Gastrocnemius medialis (tissue), 4 donors: ENCODE results near the gene KCNQ1. TPM values are rescaled to one million over a fixed set of nuclear protein-coding genes. Genes with fewer than 3 reads are reported as not detected.

ENCODE experiments used
- ATAC-seq, 2 donors: fragments of 150-250 bp; one replicate each; pipeline ENCODE4 v1.9.1; 2016
- DNase-seq, 2 donors: peaks; one replicate each; pipeline ENCODE4 v3.0.0-alpha.2; 2019
- H3K27ac ChIP-seq, 4 donors: fragments of 200-600 bp; sonication (generic); 1 replicate in 1 of 4; 2 replicates in 3 of 4; pipeline ENCODE4 v1.5.1; 2016 to 2018; ENCODE audit warnings: mild to moderate bottlenecking in 2 of 4, moderate library complexity in 1 of 4
- H3K27me3 ChIP-seq, 3 donors: fragments of 200-600 bp; sonication (generic) in 2 of 3; 1 replicate in 1 of 3; 2 replicates in 2 of 3; pipeline versions ENCODE4 v1.5.1 to v1.6.0; 2016 to 2019; ENCODE audit warnings: mild to moderate bottlenecking in 1 of 3, moderate library complexity in 1 of 3
- H3K36me3 ChIP-seq, 2 donors: fragments of 200-600 bp; sonication (generic) in 1 of 2; one replicate each; pipeline ENCODE4 v1.5.1; 2017 to 2018
- H3K4me1 ChIP-seq, 2 donors: fragments of 200-600 bp; sonication (generic) in 1 of 2; one replicate each; pipeline ENCODE4 v1.5.1; 2016 to 2017; ENCODE audit warnings: mild to moderate bottlenecking in 2 of 2
- H3K4me3 ChIP-seq, 4 donors: fragments of 200-600 bp; sonication (generic) in 3 of 4; 1 replicate in 1 of 4; 2 replicates in 3 of 4; pipeline ENCODE4 v1.5.1; 2016 to 2019; ENCODE audit warnings: mild to moderate bottlenecking in 2 of 4
- H3K9me3 ChIP-seq, 3 donors: fragments of 200-600 bp; sonication (generic) in 2 of 3; 1 replicate in 1 of 3; 2 replicates in 2 of 3; pipeline ENCODE4 v1.5.1; 2016 to 2019
- POLR2A ChIP-seq, 2 donors: fragments of 450-650 bp; IDR thresholded peaks; one replicate each; pipeline ENCODE4 v1.6.1; 2017; ENCODE audit warnings: antibody characterized with exemption in 2 of 2, mild to moderate bottlenecking in 2 of 2, moderate library complexity in 2 of 2
- in situ Hi-C, 4 donors: fragments of 200-750 bp; cut with MboI; loops; one replicate each; pipeline versions ENCODE4 v1.15.0 to v1.8.0; 2017; ENCODE audit warnings: low sequenced_read_pairs in 4 of 4
- intact Hi-C: fragments of 100-400 bp; cut with DNase I; formaldehyde crosslinking; loops from one replicate; pipeline ENCODE4 v1.15.1; 2023; ENCODE audit warnings: low total_unique reads
- total RNA-seq, 4 donors: library from RNA; depleted of rRNA; stranded (reverse); fragments of >200 nt; gene quantifications; one replicate each; pipeline versions ENCODE4 v1.1.0 to v1.2.3, GENCODE V29; 2016
- TF ChIP-seq, protein P1 (sequence below), 5 experiments: fragments of 450-650 bp in 3 of 5; fragments of 200-600 bp in 2 of 5; sonication (generic) in 2 of 5; IDR thresholded peaks in 4 of 5; conservative IDR thresholded peaks in 1 of 5; 1 replicate in 4 of 5; 2 replicates in 1 of 5; pipeline ENCODE4 v1.5.1; 2016 to 2019; ENCODE audit warnings: antibody characterized with exemption in 5 of 5, mild to moderate bottlenecking in 3 of 5, moderate library complexity in 3 of 5

Gene KCNQ1
- total RNA-seq, 4 donors from 2014 or later, result 0.15 to 1.00 (median 0.67) TPM

DNA sequence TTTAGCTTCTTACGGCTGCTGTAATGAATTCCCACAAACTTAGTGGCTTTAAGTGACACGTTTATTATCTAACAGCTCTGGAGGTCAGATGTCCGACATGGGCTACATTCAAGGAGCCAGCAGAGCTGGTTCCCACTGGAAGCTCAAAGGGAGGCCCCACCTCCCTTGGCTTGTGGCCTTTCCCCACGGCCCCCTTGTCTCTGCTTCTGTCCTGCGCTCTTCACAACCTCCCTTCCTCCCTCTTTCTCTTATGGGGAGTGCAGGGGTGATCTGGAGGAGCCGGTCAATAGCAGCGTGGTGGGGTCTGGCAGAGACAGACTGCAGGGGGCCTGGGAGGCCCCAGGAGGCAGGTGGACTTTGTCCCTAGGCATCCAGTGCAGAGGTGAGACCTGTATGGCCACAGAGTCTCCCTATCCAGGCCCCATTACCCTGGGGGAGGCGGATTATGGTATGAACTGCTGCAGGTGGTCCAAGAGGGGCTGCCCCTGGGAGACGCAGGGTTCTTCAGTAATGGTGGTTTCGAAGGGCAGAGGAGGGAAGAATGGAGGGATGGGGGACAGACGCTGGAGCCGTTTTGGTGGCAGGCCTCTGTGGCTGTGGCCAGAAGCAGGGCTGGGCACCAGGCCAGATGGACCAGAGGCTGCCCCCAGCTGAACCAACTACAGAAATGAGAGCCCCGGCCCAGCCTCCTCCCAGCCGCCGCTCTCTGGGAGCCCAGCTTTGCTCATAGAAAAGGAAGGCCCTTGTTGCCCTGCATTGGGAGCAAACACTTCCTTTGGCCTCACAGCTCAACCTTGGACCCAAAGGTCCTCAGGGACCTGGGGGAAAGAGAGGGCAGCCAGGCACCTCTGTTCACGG is 285.7 kb downstream of the KCNQ1 start:
- Histone ChIP-seq H3K36me3 (no peaks in the 10 kb centered on the region), H3K4me3 (no peak overlapping the region), H3K9me3 (no peaks in the 10 kb centered on the region), H3K27me3 (no peaks in the 10 kb centered on the region), H3K4me1 (no peaks in the 10 kb centered on the region), H3K27ac (no peak overlapping the region)
- DNase-seq (no peak), ATAC-seq (no peak)
- TF ChIP-seq POLR2A (IDR thresholded peaks at IDR 0.05), result no peak
- TF ChIP-seq, protein P1, sequence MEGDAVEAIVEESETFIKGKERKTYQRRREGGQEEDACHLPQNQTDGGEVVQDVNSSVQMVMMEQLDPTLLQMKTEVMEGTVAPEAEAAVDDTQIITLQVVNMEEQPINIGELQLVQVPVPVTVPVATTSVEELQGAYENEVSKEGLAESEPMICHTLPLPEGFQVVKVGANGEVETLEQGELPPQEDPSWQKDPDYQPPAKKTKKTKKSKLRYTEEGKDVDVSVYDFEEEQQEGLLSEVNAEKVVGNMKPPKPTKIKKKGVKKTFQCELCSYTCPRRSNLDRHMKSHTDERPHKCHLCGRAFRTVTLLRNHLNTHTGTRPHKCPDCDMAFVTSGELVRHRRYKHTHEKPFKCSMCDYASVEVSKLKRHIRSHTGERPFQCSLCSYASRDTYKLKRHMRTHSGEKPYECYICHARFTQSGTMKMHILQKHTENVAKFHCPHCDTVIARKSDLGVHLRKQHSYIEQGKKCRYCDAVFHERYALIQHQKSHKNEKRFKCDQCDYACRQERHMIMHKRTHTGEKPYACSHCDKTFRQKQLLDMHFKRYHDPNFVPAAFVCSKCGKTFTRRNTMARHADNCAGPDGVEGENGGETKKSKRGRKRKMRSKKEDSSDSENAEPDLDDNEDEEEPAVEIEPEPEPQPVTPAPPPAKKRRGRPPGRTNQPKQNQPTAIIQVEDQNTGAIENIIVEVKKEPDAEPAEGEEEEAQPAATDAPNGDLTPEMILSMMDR (IDR thresholded peaks at IDR 0.05 in 4 of 5, conservative IDR thresholded peaks at IDR 0.05 in 1 of 5), result no peak
- in situ Hi-C loops (no loop called here), intact Hi-C loops (no loop called here)

DNA sequence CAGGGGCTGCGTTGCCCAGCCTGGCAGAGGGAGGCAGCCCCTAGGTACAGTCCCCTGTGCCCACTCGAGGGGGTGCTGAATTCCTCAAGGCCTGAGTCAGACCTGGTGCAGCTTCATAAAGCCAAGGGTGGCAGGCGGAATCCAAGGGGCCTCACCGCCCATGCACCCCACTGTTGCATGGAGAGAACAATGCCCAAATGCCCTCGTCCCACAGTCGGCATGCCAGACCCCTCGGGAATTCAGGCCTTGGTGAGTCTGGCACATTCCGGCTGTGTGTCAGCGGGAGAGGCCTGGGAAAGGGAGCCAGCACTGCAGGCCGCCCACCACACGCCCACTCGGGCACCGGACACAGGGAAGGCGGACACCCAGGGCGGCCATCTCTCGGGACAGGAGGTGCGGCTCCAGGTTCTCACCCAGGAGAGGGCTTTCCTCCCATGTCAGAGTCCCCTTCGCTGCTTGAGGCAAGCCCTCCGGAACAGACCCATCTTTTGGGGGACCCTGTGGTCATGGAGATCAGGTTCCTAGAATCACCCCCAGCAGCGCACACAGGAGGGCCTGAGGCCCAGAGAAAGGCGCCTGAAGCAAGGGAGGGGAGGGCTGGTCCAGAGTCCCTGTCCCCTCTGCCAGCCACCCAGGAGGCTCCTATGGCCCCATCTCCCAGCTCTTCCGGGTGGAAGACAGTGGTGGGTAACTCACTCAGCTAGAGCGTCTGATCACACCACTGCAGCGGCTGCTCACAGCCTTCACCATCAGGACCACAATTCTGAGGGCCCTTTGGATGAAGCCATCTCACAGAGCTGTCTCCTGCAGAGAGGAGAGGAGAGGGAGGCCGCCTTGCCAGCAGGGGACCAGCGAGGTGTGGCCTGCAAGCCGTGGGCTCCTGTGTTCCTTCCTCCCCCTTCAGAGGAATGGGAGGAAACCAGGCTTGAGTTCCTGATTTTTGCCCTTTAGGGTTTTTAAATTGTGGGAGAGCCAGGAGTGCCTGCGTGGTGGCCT is 286.6 kb downstream of the KCNQ1 start:
- no peak for DNase-seq
- intact Hi-C loops, result no loop called here
- Histone ChIP-seq H3K4me1 (no peaks in the 10 kb centered on the region), H3K27ac (no peak overlapping the region), H3K36me3 (no peaks in the 10 kb centered on the region), H3K9me3 (no peaks in the 10 kb centered on the region), H3K27me3 (no peaks in the 10 kb centered on the region), H3K4me3 (no peak overlapping the region)
- no peak for ATAC-seq
- no peak for TF ChIP-seq POLR2A (IDR thresholded peaks at IDR 0.05)
- TF ChIP-seq, protein P1 (IDR thresholded peaks at IDR 0.05 in 4 of 5, conservative IDR thresholded peaks at IDR 0.05 in 1 of 5), result no peak
- in situ Hi-C loops, result no loop called here

DNA sequence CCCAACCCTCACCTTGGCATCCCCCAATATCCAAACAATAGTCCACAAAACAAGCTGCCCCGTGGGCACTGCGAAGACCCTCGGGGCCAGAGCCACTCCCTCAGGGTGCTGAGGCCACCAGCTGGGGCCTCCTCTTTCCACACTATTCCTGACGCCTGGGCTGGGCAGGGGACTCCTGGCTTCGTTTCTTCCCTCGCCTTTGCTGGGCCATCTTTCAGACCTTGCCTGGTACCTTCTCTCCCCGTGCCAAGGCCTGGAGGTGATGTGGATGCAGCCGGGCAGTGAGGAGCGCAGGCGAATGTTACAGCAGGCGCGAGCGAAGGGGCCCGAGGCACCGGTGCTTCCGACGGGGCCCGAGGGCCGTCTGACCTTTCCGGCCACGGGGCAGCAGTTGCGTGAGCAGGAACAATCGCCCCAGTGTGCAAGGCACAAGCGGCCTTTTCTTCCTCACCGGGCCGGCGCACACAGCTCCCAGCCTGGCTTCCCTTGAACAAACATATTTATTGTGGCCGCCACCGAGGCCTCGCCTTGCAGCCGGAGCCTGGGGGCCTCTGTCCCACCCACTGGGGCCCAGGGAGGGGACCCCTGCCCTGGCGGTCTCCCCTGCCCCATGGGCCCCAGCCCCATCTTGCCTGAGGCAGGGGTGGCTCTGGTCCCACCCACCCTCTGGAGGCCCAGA is 287.6 kb downstream of the KCNQ1 start:
- Histone ChIP-seq H3K9me3 (no peaks in the 10 kb centered on the region), H3K4me3 (no peak overlapping the region), H3K36me3 (no peaks in the 10 kb centered on the region), H3K27me3 (no peaks in the 10 kb centered on the region), H3K4me1 (no peaks in the 10 kb centered on the region), H3K27ac (no peak overlapping the region)
- intact Hi-C loops (no loop called here), in situ Hi-C loops (no loop called here)
- no peak for ATAC-seq
- no peak for DNase-seq
- TF ChIP-seq, protein P1 (IDR thresholded peaks at IDR 0.05 in 4 of 5, conservative IDR thresholded peaks at IDR 0.05 in 1 of 5), result no peak
- no peak for TF ChIP-seq POLR2A (IDR thresholded peaks at IDR 0.05)

DNA sequence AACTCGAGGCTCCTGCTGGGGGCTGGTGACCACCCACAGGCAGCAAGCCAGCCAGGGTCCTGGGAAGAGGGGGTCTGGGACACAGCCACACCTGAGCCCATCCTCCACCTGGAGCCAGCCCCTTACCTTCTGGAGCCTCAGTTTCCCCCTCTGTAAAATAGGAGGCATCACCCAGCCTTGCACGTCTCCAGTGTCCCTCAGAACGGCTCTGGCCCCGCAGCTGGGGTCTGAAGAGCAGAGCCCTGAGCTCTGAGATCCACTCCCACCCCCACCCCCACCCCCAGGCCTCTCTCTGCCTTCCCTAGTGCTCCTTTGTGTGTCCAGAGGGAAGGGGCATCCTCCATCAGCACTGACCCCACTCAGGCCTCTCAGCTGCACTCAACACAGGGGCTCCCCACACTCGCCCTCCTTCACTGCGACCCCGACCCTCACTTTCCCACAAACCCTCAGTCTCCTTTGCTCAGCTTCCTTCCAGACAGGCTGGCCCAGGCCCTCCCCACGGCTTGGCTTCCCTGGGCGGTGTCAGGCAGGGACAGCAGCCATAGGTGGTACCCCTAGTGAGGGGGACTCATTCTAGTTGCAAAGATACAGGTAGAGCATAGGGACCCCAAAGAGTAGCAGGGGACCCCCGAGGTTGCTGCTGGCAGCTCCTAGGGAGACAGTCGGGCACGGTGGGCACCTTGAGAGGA is 288.3 kb downstream of the KCNQ1 start:
- in situ Hi-C loops (no loop called here), intact Hi-C loops (no loop called here)
- ATAC-seq, result no peak
- Histone ChIP-seq H3K4me1 (no peaks in the 10 kb centered on the region), H3K9me3 (no peaks in the 10 kb centered on the region), H3K36me3 (no peaks in the 10 kb centered on the region), H3K4me3 (no peak overlapping the region), H3K27me3 (no peaks in the 10 kb centered on the region), H3K27ac (no peak overlapping the region)
- TF ChIP-seq, protein P1 (IDR thresholded peaks at IDR 0.05 in 4 of 5, conservative IDR thresholded peaks at IDR 0.05 in 1 of 5), result no peak
- TF ChIP-seq POLR2A (IDR thresholded peaks at IDR 0.05), result no peak
- no peak for DNase-seq
